NB4 (cell line): ENCODE results near the gene C16orf96.

Source experiments
- DNase-seq: peaks from one replicate; pipeline ENCODE4 v3.0.0; 2010; ENCODE audit warnings: low read depth
- H3K4me3 ChIP-seq: one replicate; pipeline ENCODE4 v1.5.1; 2011; ENCODE audit warnings: mild to moderate bottlenecking, low read depth, low read length, moderate library complexity
- CTCF ChIP-seq: IDR thresholded peaks from one replicate; pipeline ENCODE4 v1.5.1; 2012; ENCODE audit warnings: low read depth, low read length
- MAX ChIP-seq: IDR thresholded peaks from 2 replicates; pipeline ENCODE4 v1.6.1; 2011; ENCODE audit warnings: low read depth, low read length
- MYC ChIP-seq: IDR thresholded peaks from 2 replicates; pipeline ENCODE4 v1.6.1; 2011; ENCODE audit warnings: low read depth, low read length
- POLR2A ChIP-seq: IDR thresholded peaks from 2 replicates; pipeline ENCODE4 v1.6.1; 2011; ENCODE audit warnings: mild to moderate bottlenecking; ENCODE audit not compliant: insufficient read length; ENCODE audit errors: extremely low read depth

Gene C16orf96

GRCh38 chr16:4616047-4616811 lies 60.1 kb downstream of the C16orf96 start:
- TF ChIP-seq CTCF: peak; percentile 53
- TF ChIP-seq MAX: peak; percentile 67
- TF ChIP-seq MYC: no peak
- peak; percentile 48 for TF ChIP-seq POLR2A
- DNase-seq: peak; percentile 99
- H3K4me3 ChIP-seq: peak overlapping the region; percentile 39

DNA sequence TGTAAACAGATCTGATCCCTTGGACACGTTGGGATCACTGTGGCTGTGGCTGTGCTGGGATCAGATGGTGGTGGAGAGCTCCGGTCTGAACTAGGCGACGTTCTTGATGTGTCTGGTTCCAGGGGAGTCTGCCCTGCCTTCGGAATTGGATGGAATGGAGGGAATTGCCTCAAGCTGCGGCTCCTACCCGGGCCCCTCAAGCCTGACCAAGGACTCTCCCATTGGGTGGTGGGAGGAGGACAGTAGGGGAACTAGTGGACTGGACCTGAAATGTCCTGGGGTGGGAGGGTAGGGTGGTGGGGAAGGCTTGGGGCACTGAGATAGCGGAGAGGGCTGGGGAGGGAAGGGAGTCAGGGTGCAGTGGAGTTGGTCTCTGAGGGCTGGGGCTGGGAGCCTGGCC lies 61.7 kb downstream of the C16orf96 start:
- no peak for DNase-seq
- no peak overlapping the region for H3K4me3 ChIP-seq

DNA sequence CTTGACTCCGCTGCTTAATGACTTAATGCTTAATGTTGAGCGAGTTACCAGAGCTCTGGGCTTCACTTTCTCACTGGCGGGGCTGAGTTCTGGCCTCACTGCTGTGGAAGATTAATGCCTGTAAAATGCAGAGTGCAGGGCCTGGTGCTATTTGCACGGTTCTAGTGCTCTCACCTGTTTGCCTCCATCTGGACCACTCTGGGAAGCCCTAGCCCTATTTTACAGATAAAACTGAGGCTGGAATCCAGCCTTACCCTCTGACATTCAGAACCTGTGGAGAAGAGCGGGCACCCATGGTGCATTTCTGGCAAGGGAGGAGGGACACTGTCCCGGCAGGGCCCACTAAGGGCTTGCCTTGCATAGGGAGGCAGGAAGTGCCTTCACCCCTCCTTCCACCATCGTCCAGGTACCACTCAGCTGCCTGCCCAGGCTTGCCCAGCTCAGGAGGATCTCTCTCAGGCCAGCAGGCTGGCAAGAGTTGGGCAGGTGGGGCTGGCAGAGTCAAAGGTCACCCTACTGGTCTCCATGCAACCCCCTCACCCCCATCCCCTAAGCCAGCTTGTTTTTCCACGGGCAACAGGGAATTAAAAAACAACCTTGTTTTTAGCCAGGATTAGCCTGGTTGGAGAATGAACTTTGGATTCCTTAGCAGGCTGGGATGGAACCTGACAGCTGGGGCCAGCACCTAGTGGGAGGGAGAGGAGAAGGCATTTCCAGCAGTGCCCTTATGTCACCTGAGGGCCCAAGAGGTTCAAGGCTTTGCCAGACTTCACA lies 62.7 kb downstream of the C16orf96 start:
- no peak for DNase-seq
- TF ChIP-seq CTCF (no peak), POLR2A (no peak), MYC (no peak), MAX (no peak)
- H3K4me3 ChIP-seq: no peak overlapping the region

More for the DNA sequence above, 61.7 kb downstream of the C16orf96 start:
- TF ChIP-seq MAX (no peak), CTCF (no peak)

- no peak overlapping the region for H3K4me3 ChIP-seq
- DNase-seq: no peak
- TF ChIP-seq MYC (no peak), CTCF (no peak), POLR2A (no peak), MAX (no peak)
Observed at GRCh38 chr16:4623593-4623992, 67.5 kb downstream of the C16orf96 start.

- DNase-seq: peak; percentile 98
- TF ChIP-seq MYC: peak; percentile 63
- TF ChIP-seq POLR2A: no peak
- peak; percentile 82 for TF ChIP-seq MAX
- TF ChIP-seq CTCF: peak; percentile 83
- H3K4me3 ChIP-seq: peak within 1 kb of the TSS; percentile 75
Observed at GRCh38 chr16:4624015-4624826, 68.1 kb downstream of the C16orf96 start, which contains the start of gene MGRN1. Gene MGRN1 (plus strand): TSS chr16:4624826. CDS start chr16:4624961, 135 bp downstream.
